ENCODE measurements around the gene EIF4E3. TPM values are rescaled to one million over a fixed set of nuclear protein-coding genes. Genes with fewer than 3 reads are reported as not detected.

EIF4E3 gene
- total RNA-seq, 1 donor from 2014 or later, result 25.3 TPM

- intact Hi-C loops (cut with DNase I), result no loop called here
- no peaks in the 10 kb centered on the region for H3K9me3 ChIP-seq
- TF ChIP-seq POLR2A (IDR thresholded peaks at IDR 0.05), result no peak
- no peak for TF ChIP-seq CTCF (IDR thresholded peaks at IDR 0.05)
- TF ChIP-seq POLR2AphosphoS5 (IDR thresholded peaks at IDR 0.05; ENCODE audit: insufficient read depth in 1 of 2, low read depth in 1 of 2), result no peak
- no peaks in the 10 kb centered on the region for H3K27me3 ChIP-seq
- no peak for DNase-seq (ENCODE audit: extremely low spot score in 2 of 2)
- no peaks in the 10 kb centered on the region for H3K36me3 ChIP-seq
- no peak overlapping the region for H3K4me3 ChIP-seq
- H3K27ac ChIP-seq, result no peak overlapping the region
- H3K4me1 ChIP-seq, result peaks cover 32% of the 10 kb centered on the region
Measured at GRCh38 chr3:71693641-71694040, 31.6 kb downstream of the EIF4E3 start.

GRCh38 chr3:71692139-71692538, 33.1 kb downstream of the EIF4E3 start:
- intact Hi-C loops (cut with DNase I), result no loop called here
- Histone ChIP-seq H3K27ac (no peak overlapping the region), H3K36me3 (no peaks in the 10 kb centered on the region), H3K27me3 (no peaks in the 10 kb centered on the region), H3K9me3 (no peaks in the 10 kb centered on the region), H3K4me1 (peaks cover 32% of the 10 kb centered on the region), H3K4me3 (no peak overlapping the region)
- TF ChIP-seq POLR2A (IDR thresholded peaks at IDR 0.05) (no peak), POLR2AphosphoS5 (IDR thresholded peaks at IDR 0.05; ENCODE audit: insufficient read depth in 1 of 2, low read depth in 1 of 2) (no peak), CTCF (IDR thresholded peaks at IDR 0.05) (no peak)
- no peak for DNase-seq (ENCODE audit: extremely low spot score in 2 of 2)

GRCh38 chr3:71690341-71690841, 34.8 kb downstream of the EIF4E3 start:
- intact Hi-C loops (cut with DNase I), result no loop called here
- Histone ChIP-seq H3K27me3 (no peaks in the 10 kb centered on the region), H3K4me1 (peaks cover 33% of the 10 kb centered on the region), H3K9me3 (no peaks in the 10 kb centered on the region), H3K4me3 (no peak overlapping the region), H3K27ac (peak overlapping the region; percentile 34), H3K36me3 (no peaks in the 10 kb centered on the region)
- no peak for TF ChIP-seq POLR2AphosphoS5 (IDR thresholded peaks at IDR 0.05; ENCODE audit: insufficient read depth in 1 of 2, low read depth in 1 of 2)
- no peak for TF ChIP-seq CTCF (IDR thresholded peaks at IDR 0.05)
- no peak for TF ChIP-seq POLR2A (IDR thresholded peaks at IDR 0.05)
- no peak for DNase-seq (ENCODE audit: extremely low spot score in 2 of 2)

- Histone ChIP-seq H3K36me3 (no peaks in the 10 kb centered on the region), H3K4me1 (peaks cover 33% of the 10 kb centered on the region), H3K4me3 (no peak overlapping the region), H3K27ac (no peak overlapping the region), H3K9me3 (no peaks in the 10 kb centered on the region), H3K27me3 (no peaks in the 10 kb centered on the region)
- DNase-seq (ENCODE audit: extremely low spot score in 2 of 2), result no peak
- TF ChIP-seq POLR2AphosphoS5 (IDR thresholded peaks at IDR 0.05; ENCODE audit: insufficient read depth in 1 of 2, low read depth in 1 of 2), result no peak
- no peak for TF ChIP-seq POLR2A (IDR thresholded peaks at IDR 0.05)
- no peak for TF ChIP-seq CTCF (IDR thresholded peaks at IDR 0.05)
- intact Hi-C loops (cut with DNase I), result no loop called here
Measured at GRCh38 chr3:71689291-71689690, 35.9 kb downstream of the EIF4E3 start.

- DNase-seq (ENCODE audit: extremely low spot score in 2 of 2), result no peak
- no peak for TF ChIP-seq CTCF (IDR thresholded peaks at IDR 0.05)
- TF ChIP-seq POLR2AphosphoS5 (IDR thresholded peaks at IDR 0.05; ENCODE audit: insufficient read depth in 1 of 2, low read depth in 1 of 2), result no peak
- no peak for TF ChIP-seq POLR2A (IDR thresholded peaks at IDR 0.05)
- intact Hi-C loops (cut with DNase I), result no loop called here
- H3K27ac ChIP-seq, result no peak overlapping the region
- H3K4me3 ChIP-seq, result no peak overlapping the region
- no peaks in the 10 kb centered on the region for H3K9me3 ChIP-seq
- H3K4me1 ChIP-seq, result peaks cover 26% of the 10 kb centered on the region
- H3K36me3 ChIP-seq, result no peaks in the 10 kb centered on the region
- H3K27me3 ChIP-seq, result no peaks in the 10 kb centered on the region
Measured at GRCh38 chr3:71688121-71688520, 37.1 kb downstream of the EIF4E3 start.
